PFSK-1 (cell line): ENCODE data around the gene ITPKB.

Experiments used
- FOXP2 ChIP-seq: optimal IDR thresholded peaks from 2 replicates; pipeline ENCODE3; 2011; ENCODE audit warnings: borderline replicate concordance, control low read depth, inconsistent platforms; ENCODE audit not compliant: insufficient read depth; ENCODE audit errors: extremely low read length, extremely low read depth
- POLR2AphosphoS5 ChIP-seq: IDR thresholded peaks from 2 replicates; pipeline ENCODE4 v1.6.1; 2012; ENCODE audit warnings: low read depth, mild to moderate bottlenecking, control low read depth, low read length, moderate library complexity
- SIN3A ChIP-seq: IDR thresholded peaks from 2 replicates; pipeline ENCODE4 v1.6.1; 2012; ENCODE audit warnings: mild to moderate bottlenecking, low read length, moderate library complexity, borderline replicate concordance; ENCODE audit not compliant: insufficient read depth
- TAF1 ChIP-seq: IDR thresholded peaks from 2 replicates; pipeline ENCODE4 v1.6.1; 2012; ENCODE audit warnings: low read length, control low read depth, borderline replicate concordance; ENCODE audit not compliant: insufficient read depth
- TF ChIP-seq, protein P1 (sequence below), 2 experiments: IDR thresholded peaks; 2 replicates each; pipeline versions ENCODE4 v1.6.1 to v1.8.0; 2011 to 2012; ENCODE audit warnings: low read depth in 2 of 2, low read length in 2 of 2, control low read depth in 1 of 2, inconsistent platforms in 1 of 2, mild to moderate bottlenecking in 1 of 2, moderate library complexity in 1 of 2; ENCODE audit not compliant: insufficient read depth in 1 of 2

The ITPKB gene

DNA sequence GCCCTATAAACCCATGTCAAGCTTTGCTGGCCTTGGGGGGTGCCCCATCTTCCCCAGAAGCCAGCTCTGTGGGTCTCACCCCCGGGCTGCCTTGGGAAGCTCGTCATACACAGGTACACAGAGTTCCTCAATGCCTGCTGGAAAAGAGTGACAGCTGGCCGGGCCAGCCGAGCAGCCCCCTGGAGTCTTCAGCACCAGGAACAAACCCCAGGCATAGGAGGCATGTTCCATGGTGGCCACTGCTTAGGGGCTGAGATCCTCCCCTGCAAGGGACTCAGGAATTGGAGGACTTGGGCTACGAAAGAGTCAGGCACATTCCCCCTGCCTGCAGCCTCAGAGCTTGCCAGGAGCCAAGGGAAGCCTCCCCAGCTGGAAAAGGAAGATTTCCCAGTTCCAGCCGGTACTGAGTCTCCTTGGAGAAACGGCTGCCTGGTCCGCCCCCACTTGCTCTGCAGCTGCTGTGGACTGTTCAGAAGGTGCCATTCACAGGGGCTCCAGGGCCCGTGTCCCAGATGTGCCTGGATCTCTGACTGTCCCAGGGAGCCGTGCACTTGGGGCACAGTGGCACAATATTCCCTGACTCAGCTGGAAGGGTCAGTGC, 101.0 kb downstream of the ITPKB start:
- no peak for TF ChIP-seq TAF1
- no peak for TF ChIP-seq FOXP2
- TF ChIP-seq, protein P1, sequence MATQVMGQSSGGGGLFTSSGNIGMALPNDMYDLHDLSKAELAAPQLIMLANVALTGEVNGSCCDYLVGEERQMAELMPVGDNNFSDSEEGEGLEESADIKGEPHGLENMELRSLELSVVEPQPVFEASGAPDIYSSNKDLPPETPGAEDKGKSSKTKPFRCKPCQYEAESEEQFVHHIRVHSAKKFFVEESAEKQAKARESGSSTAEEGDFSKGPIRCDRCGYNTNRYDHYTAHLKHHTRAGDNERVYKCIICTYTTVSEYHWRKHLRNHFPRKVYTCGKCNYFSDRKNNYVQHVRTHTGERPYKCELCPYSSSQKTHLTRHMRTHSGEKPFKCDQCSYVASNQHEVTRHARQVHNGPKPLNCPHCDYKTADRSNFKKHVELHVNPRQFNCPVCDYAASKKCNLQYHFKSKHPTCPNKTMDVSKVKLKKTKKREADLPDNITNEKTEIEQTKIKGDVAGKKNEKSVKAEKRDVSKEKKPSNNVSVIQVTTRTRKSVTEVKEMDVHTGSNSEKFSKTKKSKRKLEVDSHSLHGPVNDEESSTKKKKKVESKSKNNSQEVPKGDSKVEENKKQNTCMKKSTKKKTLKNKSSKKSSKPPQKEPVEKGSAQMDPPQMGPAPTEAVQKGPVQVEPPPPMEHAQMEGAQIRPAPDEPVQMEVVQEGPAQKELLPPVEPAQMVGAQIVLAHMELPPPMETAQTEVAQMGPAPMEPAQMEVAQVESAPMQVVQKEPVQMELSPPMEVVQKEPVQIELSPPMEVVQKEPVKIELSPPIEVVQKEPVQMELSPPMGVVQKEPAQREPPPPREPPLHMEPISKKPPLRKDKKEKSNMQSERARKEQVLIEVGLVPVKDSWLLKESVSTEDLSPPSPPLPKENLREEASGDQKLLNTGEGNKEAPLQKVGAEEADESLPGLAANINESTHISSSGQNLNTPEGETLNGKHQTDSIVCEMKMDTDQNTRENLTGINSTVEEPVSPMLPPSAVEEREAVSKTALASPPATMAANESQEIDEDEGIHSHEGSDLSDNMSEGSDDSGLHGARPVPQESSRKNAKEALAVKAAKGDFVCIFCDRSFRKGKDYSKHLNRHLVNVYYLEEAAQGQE (IDR thresholded peaks at IDR 0.05; ENCODE audit: insufficient read depth in 1 of 2, low read depth in 2 of 2, low read length in 2 of 2) = no peak
- TF ChIP-seq POLR2AphosphoS5 = no peak
- no peak for TF ChIP-seq SIN3A

DNA sequence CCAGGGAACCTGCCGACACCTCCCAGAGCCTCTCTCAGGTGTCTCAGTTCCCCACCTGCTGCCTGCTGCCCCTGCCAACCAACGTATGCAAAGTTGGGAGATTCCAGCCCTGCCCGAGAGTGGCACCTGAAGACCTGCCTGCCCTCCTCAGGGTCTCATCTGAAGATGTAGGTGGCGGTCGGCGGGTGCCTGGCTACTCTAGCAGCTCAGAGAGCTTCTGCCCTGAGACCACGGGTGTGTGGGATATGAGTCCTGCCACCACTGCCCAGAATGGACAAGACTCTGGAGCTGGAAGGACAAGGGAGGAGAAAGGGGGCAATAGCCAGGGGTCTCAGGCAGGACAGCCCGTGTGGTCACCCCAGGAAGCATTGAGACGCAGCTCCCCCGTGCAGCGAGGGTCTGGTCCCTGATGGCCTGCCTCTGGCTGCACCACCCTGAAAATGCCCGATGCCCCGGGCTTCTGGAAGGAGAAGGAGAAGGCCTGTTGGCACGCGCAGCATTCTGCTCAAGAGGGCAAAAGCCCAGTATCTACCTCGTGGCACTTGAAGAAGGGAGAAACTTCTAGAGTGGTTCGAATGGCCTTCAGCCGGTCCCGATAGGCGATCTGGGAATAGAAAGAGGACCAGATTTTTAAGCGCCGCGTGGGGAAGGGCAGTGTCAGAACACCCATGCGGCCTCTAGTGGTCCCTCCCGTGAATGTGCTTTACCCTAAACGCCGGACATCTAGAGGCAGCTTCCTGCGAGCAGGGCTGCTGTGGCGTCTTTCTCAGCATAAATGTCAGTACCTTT, 101.7 kb downstream of the ITPKB start:
- no peak for TF ChIP-seq FOXP2
- no peak for TF ChIP-seq POLR2AphosphoS5
- no peak for TF ChIP-seq TAF1
- TF ChIP-seq, protein P1 (IDR thresholded peaks at IDR 0.05; ENCODE audit: insufficient read depth in 1 of 2, low read depth in 2 of 2, low read length in 2 of 2) = no peak
- no peak for TF ChIP-seq SIN3A

DNA sequence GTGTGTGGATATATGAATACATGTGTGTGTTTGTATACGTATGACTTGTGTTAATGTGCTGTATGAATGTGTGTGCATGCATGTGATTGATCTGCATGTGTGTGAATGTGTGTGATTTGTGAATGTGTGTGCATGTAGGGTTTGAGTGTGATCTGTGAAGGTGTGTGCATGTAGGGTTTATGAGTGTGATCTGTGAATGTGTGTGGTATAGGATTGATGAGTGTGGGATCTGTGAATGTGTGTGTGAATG, 102.3 kb downstream of the ITPKB start:
- TF ChIP-seq, protein P1 (IDR thresholded peaks at IDR 0.05; ENCODE audit: insufficient read depth in 1 of 2, low read depth in 2 of 2, low read length in 2 of 2) = no peak
- no peak for TF ChIP-seq POLR2AphosphoS5
- no peak for TF ChIP-seq SIN3A
- TF ChIP-seq TAF1 = no peak
- TF ChIP-seq FOXP2 = no peak

DNA sequence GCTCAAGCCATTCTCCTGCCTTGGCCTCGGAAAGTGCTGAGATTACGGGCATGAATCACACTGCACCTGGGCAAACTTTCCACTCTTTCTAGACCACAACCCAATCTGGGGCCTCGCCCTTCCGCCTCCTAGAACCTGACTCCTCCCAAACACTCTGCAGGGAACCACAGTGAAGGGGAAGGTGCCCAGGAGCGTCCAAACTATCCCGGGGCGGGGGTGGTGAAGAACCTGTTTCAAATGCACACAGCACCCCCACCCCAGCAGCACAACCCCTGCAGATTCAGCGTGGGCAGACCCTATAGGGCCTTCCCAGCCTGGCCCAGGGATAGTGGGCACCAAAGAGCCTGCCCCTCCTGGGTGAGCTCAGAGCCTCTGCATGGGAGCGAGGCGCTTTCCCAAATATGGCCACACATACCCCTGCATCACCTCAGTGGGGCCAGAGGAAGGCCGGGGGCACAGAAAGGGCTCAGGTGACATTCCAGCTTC, 103.6 kb downstream of the ITPKB start:
- TF ChIP-seq SIN3A (no peak), TAF1 (no peak), POLR2AphosphoS5 (no peak), FOXP2 (no peak)
- TF ChIP-seq, protein P1 (IDR thresholded peaks at IDR 0.05; ENCODE audit: insufficient read depth in 1 of 2, low read depth in 2 of 2, low read length in 2 of 2) = no peak
